KBM-7 (cell line): ENCODE data around the gene PTH2.
A peak's percentile ranks its signal among the peaks of the same experiment; 100 is the strongest.

ENCODE experiments used
- DNase-seq: peaks from one replicate; pipeline ENCODE4 v3.0.0-alpha.2; 2015
- in situ Hi-C: fragments of 300-500 bp; cut with MboI; formaldehyde crosslinking; loops from 2 replicates; pipeline ENCODE4 v1.14.3; 2020; ENCODE audit warnings: low sequenced_read_pairs, low pct_unique_long_range_greater_than_20kb, mixed read lengths

Gene PTH2

GRCh38 chr19:49419173-49419572 is 4.1 kb downstream of the PTH2 start:
- in situ Hi-C loops: no loop called here
- no peak for DNase-seq

- DNase-seq: no peak
- in situ Hi-C loops: no loop called here
These were observed 4.7 kb downstream of the PTH2 start for GRCh38 chr19:49418511-49418910.

GRCh38 chr19:49417088-49417487 is 6.2 kb downstream of the PTH2 start:
- in situ Hi-C loops: no loop called here

GRCh38 chr19:49415810-49416200 is 7.4 kb downstream of the PTH2 start:
- DNase-seq: no peak
- in situ Hi-C loops: no loop called here

More at GRCh38 chr19:49417088-49417487, 6.2 kb downstream of the PTH2 start:
- no peak for DNase-seq

- in situ Hi-C loops: no loop called here
- DNase-seq: peak; percentile 39
These were observed 8.0 kb downstream of the PTH2 start for GRCh38 chr19:49415102-49415809.

GRCh38 chr19:49414256-49414655 is 9.0 kb downstream of the PTH2 start:
- in situ Hi-C loops: no loop called here
- DNase-seq: no peak

- in situ Hi-C loops: no loop called here
- DNase-seq: no peak
These were observed 9.9 kb downstream of the PTH2 start for GRCh38 chr19:49413348-49413747.

GRCh38 chr19:49411681-49412326 is 11.4 kb downstream of the PTH2 start:
- DNase-seq: no peak
- in situ Hi-C loops: no loop called here

GRCh38 chr19:49409441-49410029 is 13.7 kb downstream of the PTH2 start:
- in situ Hi-C loops: no loop called here
- DNase-seq: peak; percentile 65

- DNase-seq: peak; percentile 57
- in situ Hi-C loops: no loop called here
These were observed 14.3 kb downstream of the PTH2 start for GRCh38 chr19:49408816-49409440.

- no peak for DNase-seq
- in situ Hi-C loops: no loop called here
These were observed 15.7 kb downstream of the PTH2 start for GRCh38 chr19:49407482-49408015.

GRCh38 chr19:49407079-49407478 is 16.2 kb downstream of the PTH2 start:
- in situ Hi-C loops: no loop called here
- DNase-seq: no peak

- peak; percentile 14 for DNase-seq
- in situ Hi-C loops: no loop called here
These were observed 19.6 kb downstream of the PTH2 start for GRCh38 chr19:49403404-49404187.

- no peak for DNase-seq
- in situ Hi-C loops: no loop called here
These were observed 23.2 kb downstream of the PTH2 start for GRCh38 chr19:49400029-49400428.

GRCh38 chr19:49398931-49399330 is 24.3 kb downstream of the PTH2 start:
- in situ Hi-C loops: no loop called here
- no peak for DNase-seq

- in situ Hi-C loops: no loop called here
- DNase-seq: no peak
These were observed 25.1 kb downstream of the PTH2 start for GRCh38 chr19:49398001-49398615.

- in situ Hi-C loops: no loop called here
- DNase-seq: no peak
These were observed 26.3 kb downstream of the PTH2 start for GRCh38 chr19:49396738-49397505.
